B cell (primary cell): ENCODE results near the gene GABRR3. TPM values are rescaled to one million over a fixed set of nuclear protein-coding genes. Genes with fewer than 3 reads are reported as not detected.

Experiments used
- ATAC-seq: fragments of 200-7000 bp; cut with Tn5 transposase; one replicate; pipeline ENCODE4 v1.10.0; 2021; ENCODE audit warnings: low read depth, mild to moderate bottlenecking, moderate number of reproducible peaks, moderate library complexity
- CTCF ChIA-PET: fragments of 350-600 bp; sonication (Branson Sonifier 250); formaldehyde crosslinking; loops from one replicate; lab custom pipeline; 2021; ENCODE audit warnings: antibody characterized with exemption, inconsistent platforms; lab: Charles Lee
- POLR2A ChIA-PET: fragments of 350-600 bp; sonication (Branson Sonifier 250); formaldehyde crosslinking; loops from one replicate; lab custom pipeline; 2021; ENCODE audit warnings: antibody characterized with exemption; lab: Charles Lee
- DNase-seq: peaks from one replicate; pipeline ENCODE4 v3.0.0; 2013
- H2AFZ ChIP-seq: 2 replicates; pipeline ENCODE4 v1.6.1; 2012; ENCODE audit warnings: mild to moderate bottlenecking, low read depth, low read length; ENCODE audit not compliant: insufficient read depth, poor library complexity, severe bottlenecking
- H3K27ac ChIP-seq, 2 donors: 1 replicate in 1 of 2; 2 replicates in 1 of 2; pipeline ENCODE4 v1.5.1; 2012 to 2013; ENCODE audit warnings: low read length in 2 of 2, mild to moderate bottlenecking in 2 of 2, moderate library complexity in 1 of 2
- H3K27me3 ChIP-seq, 4 experiments: fragments of 200-600 bp in 1 of 4; sonication (generic) in 1 of 4; replicated peaks in 1 of 4; 1 replicate in 2 of 4; 2 replicates in 2 of 4; pipeline versions ENCODE4 v1.6.1 to v1.7.0; 2013 to 2016; ENCODE audit warnings: low read length in 3 of 4, mild to moderate bottlenecking in 2 of 4, mixed read lengths in 1 of 4, moderate library complexity in 1 of 4; ENCODE audit not compliant: insufficient read depth in 4 of 4, control insufficient read depth in 3 of 4; ENCODE audit errors: control extremely low read depth in 1 of 4
- H3K36me3 ChIP-seq, 2 experiments: replicated peaks in 1 of 2; 1 replicate in 1 of 2; 2 replicates in 1 of 2; pipeline versions ENCODE4 v1.6.1 to v1.7.1; 2013; ENCODE audit warnings: low read length in 1 of 2; ENCODE audit not compliant: insufficient read depth in 2 of 2, control insufficient read depth in 1 of 2; ENCODE audit errors: control extremely low read depth in 1 of 2, extremely low read depth in 1 of 2
- H3K4me1 ChIP-seq, 2 donors: fragments of 200-600 bp in 1 of 2; sonication (generic) in 1 of 2; 1 replicate in 1 of 2; 2 replicates in 1 of 2; pipeline versions ENCODE4 v1.5.1 to v1.6.1; 2013 to 2017; ENCODE audit warnings: low read length in 2 of 2; ENCODE audit not compliant: control insufficient read depth in 2 of 2, insufficient read depth in 2 of 2
- H3K4me2 ChIP-seq: replicated peaks from 2 replicates; pipeline ENCODE3; 2012; ENCODE audit warnings: mild to moderate bottlenecking, low read depth, low read length; ENCODE audit not compliant: poor library complexity, severe bottlenecking
- H3K4me3 ChIP-seq, 5 experiments: fragments of 200-600 bp in 1 of 5; sonication (generic) in 1 of 5; 1 replicate in 3 of 5; 2 replicates in 2 of 5; pipeline versions ENCODE4 v1.5.1 to v1.7.0; 2011 to 2016; ENCODE audit warnings: low read length in 4 of 5, mild to moderate bottlenecking in 4 of 5, low read depth in 2 of 5, control low read depth in 1 of 5, moderate library complexity in 1 of 5; ENCODE audit not compliant: insufficient read depth in 1 of 5; ENCODE audit errors: control extremely low read depth in 1 of 5, extremely low read depth in 1 of 5
- H3K79me2 ChIP-seq: fragments of 200-600 bp; sonication (generic); one replicate; pipeline ENCODE4 v1.6.0; 2016; ENCODE audit warnings: low read length; ENCODE audit not compliant: control insufficient read depth, insufficient read depth
- H3K9ac ChIP-seq: fragments of 200-600 bp; sonication (generic); 2 replicates; pipeline ENCODE4 v1.6.1; 2017; ENCODE audit warnings: mild to moderate bottlenecking, low read length, moderate library complexity
- H3K9me3 ChIP-seq, 3 donors: one replicate each; pipeline versions ENCODE4 v1.6.1 to v1.7.1; 2013; ENCODE audit warnings: low read length in 2 of 3; ENCODE audit not compliant: control insufficient read depth in 2 of 3, insufficient read depth in 1 of 3; ENCODE audit errors: control extremely low read depth in 1 of 3
- H4K20me1 ChIP-seq: 2 replicates; pipeline ENCODE4 v1.6.0; 2012; ENCODE audit warnings: mild to moderate bottlenecking, low read length; ENCODE audit not compliant: insufficient read depth, control insufficient read depth, poor library complexity, severe bottlenecking
- H3K27ac Mint-ChIP-seq: one replicate; pipeline ENCODE4 v1.8.0; 2021; ENCODE audit warnings: mixed read lengths
- H3K27me3 Mint-ChIP-seq: one replicate; pipeline ENCODE4 v1.8.0; 2021; ENCODE audit warnings: mixed read lengths
- H3K4me1 Mint-ChIP-seq: one replicate; pipeline ENCODE4 v1.8.0; 2021; ENCODE audit warnings: mixed read lengths
- H3K4me3 Mint-ChIP-seq: one replicate; pipeline ENCODE4 v1.8.0; 2021; ENCODE audit warnings: mixed read lengths
- H3K9me3 Mint-ChIP-seq: one replicate; pipeline ENCODE4 v1.8.0; 2022; ENCODE audit warnings: mixed read lengths; ENCODE audit not compliant: insufficient read depth
- CTCF ChIP-seq: fragments of 200-600 bp; IDR thresholded peaks from one replicate; pipeline ENCODE4 v1.8.0; 2022; ENCODE audit warnings: antibody characterized with exemption, mild to moderate bottlenecking
- EZH2 ChIP-seq: IDR thresholded peaks from 2 replicates; pipeline ENCODE4 v1.6.1; 2012; ENCODE audit warnings: borderline replicate concordance, low read depth, mild to moderate bottlenecking, moderate library complexity, low read length; ENCODE audit not compliant: insufficient read depth, poor library complexity, severe bottlenecking
- WGBS: methylation state at CpG from one replicate; pipeline ENCODE4 v1.1.5; 2013; ENCODE audit warnings: missing lambda C conversion rate; ENCODE audit not compliant: insufficient coverage; 5-methylcytosine and 5-hydroxymethylcytosine counted together
- intact Hi-C: fragments of 100-400 bp; cut with micrococcal nuclease; formaldehyde crosslinking; loops from one replicate; pipeline ENCODE4 v1.10.0; 2022
- polyA plus RNA-seq: library from polyadenylated mRNA; depleted of rRNA; stranded (reverse); fragments of >200 nt; gene quantifications from 2 replicates; pipeline ENCODE4 v1.2.3, GENCODE V29; 2012
- total RNA-seq, 2 donors: library from RNA; stranded (reverse); fragments of 120-200 nt in 1 of 2; gene quantifications; 1 replicate in 1 of 2; 2 replicates in 1 of 2; pipeline versions ENCODE4 v1.2.3 to v1.2.4, GENCODE V29; 2013 to 2022

The GABRR3 gene
- total and polyA plus RNA-seq, 2 donors (not counting 1 experiment from before 2014, with no cell fraction given), result not detected

GRCh38 chr3:97996988-97997387 lies 38.1 kb downstream of the GABRR3 start:
- no peaks in the 10 kb centered on the region for H3K36me3 ChIP-seq
- WGBS, result no CpG with 5 or more reads among the region's 4 CpGs
- Mint-ChIP-seq H3K4me3 (no peak overlapping the region), H3K4me1 (no peaks in the 10 kb centered on the region), H3K27me3 (peaks cover 11% of the 10 kb centered on the region), H3K27ac (no peak overlapping the region), H3K9me3 (no peaks in the 10 kb centered on the region)
- H3K4me3 ChIP-seq, result no peak overlapping the region
- ATAC-seq (no peak), DNase-seq (no peak)
- H3K4me2 ChIP-seq, result no peak overlapping the region
- intact Hi-C loops, result no loop called here
- H4K20me1 ChIP-seq, result no peaks in the 10 kb centered on the region
- H3K9ac ChIP-seq, result no peak overlapping the region
- H3K27ac ChIP-seq, result no peak overlapping the region
- no peaks in the 10 kb centered on the region for H3K4me1 ChIP-seq
- ChIA-PET CTCF (interaction anchor here (0.6 to 0.9 kb wide), 3 partner anchors 24 to 205 kb away, joined by 3 to 6 read pairs (median 3); no protein-coding TSS in a partner anchor), POLR2A (no interaction called here)
- no peak overlapping the region for H2AFZ ChIP-seq
- TF ChIP-seq CTCF, result no peak
- no peak for TF ChIP-seq EZH2
- H3K79me2 ChIP-seq, result no peaks in the 10 kb centered on the region
- no peaks in the 10 kb centered on the region for H3K9me3 ChIP-seq
- no peaks in the 10 kb centered on the region for H3K27me3 ChIP-seq

GRCh38 chr3:97994328-97994945 lies 40.7 kb downstream of the GABRR3 start:
- H3K79me2 ChIP-seq, result no peaks in the 10 kb centered on the region
- H3K4me1 ChIP-seq, result no peaks in the 10 kb centered on the region
- no peak for TF ChIP-seq CTCF
- TF ChIP-seq EZH2, result no peak
- no peaks in the 10 kb centered on the region for H3K9me3 Mint-ChIP-seq
- H3K9me3 ChIP-seq, result no peaks in the 10 kb centered on the region
- H4K20me1 ChIP-seq, result no peaks in the 10 kb centered on the region
- ChIA-PET CTCF (no interaction called here), POLR2A (no interaction called here)
- H3K9ac ChIP-seq, result no peak overlapping the region
- H3K4me3 Mint-ChIP-seq, result no peak overlapping the region
- peaks cover 11% of the 10 kb centered on the region for H3K27me3 Mint-ChIP-seq
- H3K27me3 ChIP-seq, result no peaks in the 10 kb centered on the region
- ATAC-seq (no peak), DNase-seq (no peak)
- H3K27ac Mint-ChIP-seq, result no peak overlapping the region
- H3K27ac ChIP-seq, result no peak overlapping the region
- intact Hi-C loops, result no loop called here
- no peak overlapping the region for H3K4me3 ChIP-seq
- WGBS, result no CpG with 5 or more reads among the region's 2 CpGs
- no peak overlapping the region for H3K4me2 ChIP-seq
- no peak overlapping the region for H2AFZ ChIP-seq
- H3K4me1 Mint-ChIP-seq, result no peaks in the 10 kb centered on the region
- H3K36me3 ChIP-seq, result no peaks in the 10 kb centered on the region
